Measurements from ENCODE around the gene KCTD13. TPM values are rescaled to one million over a fixed set of nuclear protein-coding genes. Genes with fewer than 3 reads are reported as not detected.
A peak's percentile ranks its signal among the peaks of the same experiment; 100 is the strongest.
"Not testable (repeated sequence)": the region's sequence is repeated elsewhere in the genome, so short reads cannot be mapped to it uniquely, and the experiment has no call there.

Gene KCTD13
- total and polyA plus RNA-seq, 7 experiments from 2014 or later: 8.7 to 81.1 (median 43.3) TPM

DNA sequence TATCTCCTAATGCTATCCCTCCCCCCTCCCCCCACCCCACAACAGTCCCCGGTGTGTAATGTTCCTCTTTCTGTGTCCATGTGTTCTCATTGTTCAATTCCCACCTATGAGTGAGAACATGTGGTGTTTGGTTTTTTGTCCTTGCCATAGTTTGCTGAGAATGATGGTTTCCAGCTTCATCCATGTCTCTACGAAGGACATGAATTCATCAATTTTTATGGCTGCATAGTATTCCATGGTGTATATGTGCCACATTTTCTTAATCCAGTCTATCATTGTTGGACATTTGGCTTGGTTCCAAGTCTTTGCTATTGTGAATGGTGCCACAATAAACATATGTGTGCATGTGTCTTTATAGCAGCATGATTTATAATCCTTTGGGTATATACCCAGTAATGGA lies 5.7 kb upstream of the KCTD13 start:
- H3K27me3 ChIP-seq (ENCODE audit: control insufficient read depth in 2 of 2, insufficient read depth in 2 of 2, low read length in 2 of 2); H3K36me3 Mint-ChIP-seq; H3K36me3 ChIP-seq (ENCODE audit: control insufficient read depth in 2 of 3, insufficient read depth in 3 of 3, low read length in 3 of 3); CTCF ChIA-PET; H3K27ac Mint-ChIP-seq; DNase-seq; intact Hi-C loops (cut with micrococcal nuclease); H3K27ac ChIP-seq (ENCODE audit: low read depth, low read length); H3K9me3 Mint-ChIP-seq; ATAC-seq; POLR2A ChIA-PET; H3K4me1 ChIP-seq (ENCODE audit: control insufficient read depth in 2 of 2, insufficient read depth in 2 of 2, low read length in 2 of 2); H3K4me3 Mint-ChIP-seq; H3K9me3 ChIP-seq (ENCODE audit: control insufficient read depth in 2 of 3, low read length in 3 of 3); H3K4me3 ChIP-seq (ENCODE audit: low read length): not testable (repeated sequence)
- Mint-ChIP-seq H3K27me3 (peaks cover 0 to 39% (median 3%) of the 10 kb centered on the region in 5 donors), H3K4me1 (peaks cover 4 to 13% (median 9%) of the 10 kb centered on the region in 7 donors)

DNA sequence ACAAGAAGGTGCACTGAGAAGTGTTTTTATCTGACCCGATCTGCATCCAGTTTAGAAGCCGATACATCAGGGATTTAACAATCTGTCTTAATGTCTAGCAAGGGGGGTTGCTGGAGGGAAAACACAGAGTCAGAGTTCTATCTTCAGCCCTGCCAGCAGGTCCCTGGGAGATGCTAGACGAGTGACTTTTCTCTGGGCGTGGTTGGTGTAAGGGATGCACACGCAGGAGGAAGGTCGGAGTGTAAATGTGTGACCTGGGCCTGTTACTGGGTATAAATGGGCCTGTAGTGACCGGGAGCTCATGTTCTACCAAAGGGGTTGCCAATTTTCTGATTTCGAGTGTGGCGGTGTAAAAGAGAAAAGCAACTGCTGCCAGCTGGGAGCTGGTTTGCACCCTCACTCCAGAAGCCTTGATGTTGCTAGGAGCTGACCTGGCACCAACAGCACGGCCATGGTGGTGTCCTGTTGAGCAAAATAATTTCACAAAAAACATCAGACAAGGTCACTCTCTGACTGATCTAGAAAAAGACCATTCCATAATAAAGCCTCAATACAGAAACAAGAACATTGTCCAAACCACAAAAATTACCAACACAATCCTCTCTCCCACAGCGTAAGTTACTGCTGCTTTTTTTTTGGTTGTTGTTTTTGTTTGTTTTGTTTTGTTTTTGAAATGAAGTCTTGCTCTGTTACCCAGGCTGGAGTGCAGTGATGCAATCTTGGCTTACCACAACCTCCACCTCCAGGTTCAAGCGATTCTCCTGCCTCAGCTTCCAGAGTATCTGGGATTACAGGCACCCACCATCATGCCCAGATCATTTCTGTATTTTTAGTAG lies 1.3 kb upstream of the KCTD13 start:
- Histone ChIP-seq H3K9me3 (ENCODE audit: control insufficient read depth in 2 of 3, low read length in 3 of 3) (no peaks in the 10 kb centered on the region), H3K36me3 (ENCODE audit: control insufficient read depth in 2 of 3, insufficient read depth in 3 of 3, low read length in 3 of 3) (peaks cover 0 to 15% (median 0%) of the 10 kb centered on the region in 3 experiments), H3K4me3 (ENCODE audit: low read length) (no peak overlapping the region), H3K27ac (ENCODE audit: low read depth, low read length) (no peak overlapping the region), H3K4me1 (ENCODE audit: control insufficient read depth in 2 of 2, insufficient read depth in 2 of 2, low read length in 2 of 2) (peaks cover 7 to 18% of the 10 kb centered on the region in 2 donors), H3K27me3 (ENCODE audit: control insufficient read depth in 2 of 2, insufficient read depth in 2 of 2, low read length in 2 of 2) (no peaks in the 10 kb centered on the region)
- Mint-ChIP-seq H3K36me3 (peaks cover 0 to 13% (median 5%) of the 10 kb centered on the region in 5 donors), H3K4me3 (peak overlapping the region; percentile 89 to 95 (median 93)), H3K4me1 (peaks cover 30 to 47% (median 37%) of the 10 kb centered on the region in 7 donors), H3K27me3 (peaks cover 0 to 7% (median 0%) of the 10 kb centered on the region in 5 donors), H3K27ac (peak overlapping the region; percentile 55 to 98 (median 97)), H3K9me3 (no peaks in the 10 kb centered on the region)
- ATAC-seq (no peak), DNase-seq (no peak)
- CTCF ChIA-PET: interaction anchor here (1.5 to 1.9 kb wide), 4 partner anchors 32 to 79 kb away, joined by 4 to 5 read pairs (median 4); partner anchors contain the start of genes TAOK2 and TMEM219
- intact Hi-C loops (cut with micrococcal nuclease): loop anchor here (2.0 to 10.0 kb wide), 4 partner anchors 78 to 225 kb away; partner anchors contain the start of genes MVP (in 1 of the 2) and TLCD3B (in 1 of the 2)
- POLR2A ChIA-PET: interaction anchor here (0.5 to 3.2 kb wide), 12 partner anchors 23 to 1190 kb away, joined by 3 to 28 read pairs (median 4); partner anchors contain the start of genes ALDOA, HIRIP3, INO80E and KAT8

DNA sequence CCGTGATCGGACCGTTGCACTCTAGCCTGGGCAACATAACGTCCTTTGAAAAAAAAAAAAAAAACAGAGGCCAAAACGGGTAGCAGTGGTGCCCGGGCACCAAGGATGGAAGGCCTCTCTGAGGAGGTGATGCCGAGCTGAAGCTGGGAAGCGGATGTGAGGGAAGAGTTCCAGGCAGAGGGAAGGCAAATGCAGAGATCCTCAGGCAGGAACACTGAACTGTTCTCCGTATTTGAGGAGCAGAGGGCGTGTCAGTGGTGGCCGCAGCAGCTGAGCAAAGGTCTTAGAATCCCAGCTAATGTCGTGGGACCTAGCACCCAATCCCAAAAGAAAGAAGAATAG lies 656 bp upstream of the KCTD13 start:
- POLR2A ChIA-PET: interaction anchor here (0.5 to 3.2 kb wide), 18 partner anchors 10 to 1191 kb away, joined by 3 to 28 read pairs (median 4); partner anchors contain the start of genes ALDOA, HIRIP3, INO80E and KAT8
- intact Hi-C loops (cut with micrococcal nuclease): loop anchor here (1.0 to 10.0 kb wide), 9 partner anchors 26 to 224 kb away; partner anchors contain the start of genes CDIPT (in 2 of the 2), INO80E (in 2 of the 2), TAOK2 (in 2 of the 2) and ASPHD1 (in 1 of the 2)
- Histone ChIP-seq H3K36me3 (ENCODE audit: control insufficient read depth in 2 of 3, insufficient read depth in 3 of 3, low read length in 3 of 3) (peaks cover 0 to 18% (median 0%) of the 10 kb centered on the region in 3 experiments), H3K27ac (ENCODE audit: low read depth, low read length) (peak overlapping the region; percentile 94), H3K27me3 (ENCODE audit: control insufficient read depth in 2 of 2, insufficient read depth in 2 of 2, low read length in 2 of 2) (no peaks in the 10 kb centered on the region), H3K4me1 (ENCODE audit: control insufficient read depth in 2 of 2, insufficient read depth in 2 of 2, low read length in 2 of 2) (peaks cover 7 to 18% of the 10 kb centered on the region in 2 donors), H3K9me3 (ENCODE audit: control insufficient read depth in 2 of 3, low read length in 3 of 3) (no peaks in the 10 kb centered on the region), H3K4me3 (ENCODE audit: low read length) (peak overlapping the region; percentile 88)
- Mint-ChIP-seq H3K36me3 (peaks cover 0 to 13% (median 5%) of the 10 kb centered on the region in 5 donors), H3K27me3 (peaks cover 0 to 2% (median 0%) of the 10 kb centered on the region in 5 donors), H3K27ac (peak overlapping the region; percentile 91 to 98 (median 97)), H3K9me3 (no peaks in the 10 kb centered on the region), H3K4me1 (peaks cover 30 to 47% (median 38%) of the 10 kb centered on the region in 7 donors), H3K4me3 (peak overlapping the region; percentile 89 to 95 (median 93))
- CTCF ChIA-PET: interaction anchor here (0.6 to 1.9 kb wide), 6 partner anchors 33 to 82 kb away, joined by 3 to 5 read pairs (median 4); partner anchors contain the start of genes TAOK2 and TMEM219
- DNase-seq: no peak
- ATAC-seq: no peak

GRCh38 chr16:29925105-29925756 lies 795 bp downstream of the KCTD13 start:
- intact Hi-C loops (cut with micrococcal nuclease): loop anchor here (5.0 to 10.0 kb wide), 3 partner anchors 103 to 223 kb away; partner anchors contain the start of genes MVP (in 1 of the 2) and TLCD3B (in 1 of the 2)
- Histone ChIP-seq H3K27ac (ENCODE audit: low read depth, low read length) (peak overlapping the region; percentile 94), H3K9me3 (ENCODE audit: control insufficient read depth in 2 of 3, low read length in 3 of 3) (no peaks in the 10 kb centered on the region), H3K4me3 (ENCODE audit: low read length) (peak overlapping the region; percentile 88), H3K27me3 (ENCODE audit: control insufficient read depth in 2 of 2, insufficient read depth in 2 of 2, low read length in 2 of 2) (no peaks in the 10 kb centered on the region), H3K36me3 (ENCODE audit: control insufficient read depth in 2 of 3, insufficient read depth in 3 of 3, low read length in 3 of 3) (peaks cover 0 to 33% (median 3%) of the 10 kb centered on the region in 3 experiments), H3K4me1 (ENCODE audit: control insufficient read depth in 2 of 2, insufficient read depth in 2 of 2, low read length in 2 of 2) (peaks cover 7 to 18% of the 10 kb centered on the region in 2 donors)
- ChIA-PET POLR2A (interaction anchor here (0.9 to 3.2 kb wide), 14 partner anchors 8 to 263 kb away, joined by 3 to 28 read pairs (median 4); partner anchors contain the start of genes ASPHD1, CORO1A, HIRIP3 and INO80E), CTCF (interaction anchor here (1.5 to 1.9 kb wide), 3 partner anchors 34 to 77 kb away, joined by 4 to 5 read pairs (median 5); partner anchors contain the start of gene TMEM219)
- DNase-seq: no peak
- Mint-ChIP-seq H3K27me3 (no peaks in the 10 kb centered on the region), H3K4me1 (peaks cover 30 to 59% (median 49%) of the 10 kb centered on the region in 7 donors), H3K4me3 (peak overlapping the region; percentile 89 to 95 (median 92)), H3K27ac (peak overlapping the region; percentile 66 to 94 (median 90)), H3K36me3 (peaks cover 5 to 25% (median 9%) of the 10 kb centered on the region in 5 donors), H3K9me3 (no peaks in the 10 kb centered on the region)
- no peak for ATAC-seq

DNA sequence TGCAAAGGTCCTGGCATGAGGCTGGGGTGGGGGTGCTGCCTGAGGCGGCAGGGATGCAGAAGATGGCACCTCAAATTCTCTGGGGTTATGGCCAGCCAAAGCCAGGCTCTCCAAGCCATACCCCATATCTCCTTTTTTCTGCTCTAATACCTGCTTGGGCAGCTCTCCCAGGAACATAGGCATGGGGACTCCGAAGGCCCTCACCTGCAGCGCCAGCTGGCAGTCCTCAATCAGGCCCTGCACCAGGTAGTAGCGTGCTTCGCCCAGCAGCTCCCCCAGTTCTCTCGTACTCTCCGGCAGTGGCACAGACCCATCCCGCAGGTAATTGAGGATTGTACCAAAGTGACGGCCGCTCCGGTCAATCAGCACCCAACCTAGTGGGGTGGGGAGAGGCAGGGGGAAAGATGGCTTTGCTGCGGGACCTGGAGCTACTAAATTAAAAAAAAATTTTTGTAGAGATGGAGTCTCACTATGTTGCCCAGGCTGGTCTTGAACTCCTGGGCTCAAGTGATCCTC lies 3.0 kb downstream of the KCTD13 start:
- peaks cover 0 to 46% (median 5%) of the 10 kb centered on the region in 3 experiments for H3K36me3 ChIP-seq (ENCODE audit: control insufficient read depth in 2 of 3, insufficient read depth in 3 of 3, low read length in 3 of 3)
- H3K27ac ChIP-seq (ENCODE audit: low read depth, low read length): no peak overlapping the region
- peaks cover 6 to 26% (median 9%) of the 10 kb centered on the region in 5 donors for H3K36me3 Mint-ChIP-seq
- H3K9me3 ChIP-seq (ENCODE audit: control insufficient read depth in 2 of 3, low read length in 3 of 3): no peaks in the 10 kb centered on the region
- CTCF ChIA-PET: no interaction called here
- POLR2A ChIA-PET: interaction anchor here (0.6 to 1.4 kb wide), 2 partner anchors 38 to 1004 kb away, joined by 3 to 4 read pairs; no protein-coding TSS in a partner anchor
- DNase-seq (no peak), ATAC-seq (no peak)
- H3K4me1 Mint-ChIP-seq: peaks cover 34 to 60% (median 53%) of the 10 kb centered on the region in 7 donors
- no peak overlapping the region for H3K4me3 ChIP-seq (ENCODE audit: low read length)
- peak overlapping the region in 5 of 10 donors; percentile 19 to 73 (median 36) for H3K4me3 Mint-ChIP-seq
- H3K4me1 ChIP-seq (ENCODE audit: control insufficient read depth in 2 of 2, insufficient read depth in 2 of 2, low read length in 2 of 2): peaks cover 7 to 18% of the 10 kb centered on the region in 2 donors
- peak overlapping the region in 1 of 9 donors; percentile 54 for H3K27ac Mint-ChIP-seq
- no peaks in the 10 kb centered on the region for H3K27me3 ChIP-seq (ENCODE audit: control insufficient read depth in 2 of 2, insufficient read depth in 2 of 2, low read length in 2 of 2)
- H3K9me3 Mint-ChIP-seq: no peaks in the 10 kb centered on the region
- no peaks in the 10 kb centered on the region for H3K27me3 Mint-ChIP-seq
- intact Hi-C loops (cut with micrococcal nuclease): loop anchor here in 1 of 2 donors (10.0 kb wide), 1 partner anchor 112 kb away; the partner anchor contains the start of gene TLCD3B
